DND-41 (cell line): ENCODE data around the gene HSCB.

Source experiments
- EZH2 ChIP-seq: IDR thresholded peaks from 3 replicates; pipeline ENCODE4 v1.6.1; 2012; ENCODE audit warnings: borderline replicate concordance, low read depth, mild to moderate bottlenecking, moderate library complexity, low read length, inconsistent platforms; ENCODE audit not compliant: severe bottlenecking
- TF ChIP-seq, protein P1 (sequence below): IDR thresholded peaks from 2 replicates; pipeline ENCODE4 v1.5.1; 2012; ENCODE audit warnings: borderline replicate concordance, low read length, moderate library complexity, mild to moderate bottlenecking; ENCODE audit not compliant: poor library complexity, severe bottlenecking; ENCODE audit errors: extremely low read depth

DNA sequence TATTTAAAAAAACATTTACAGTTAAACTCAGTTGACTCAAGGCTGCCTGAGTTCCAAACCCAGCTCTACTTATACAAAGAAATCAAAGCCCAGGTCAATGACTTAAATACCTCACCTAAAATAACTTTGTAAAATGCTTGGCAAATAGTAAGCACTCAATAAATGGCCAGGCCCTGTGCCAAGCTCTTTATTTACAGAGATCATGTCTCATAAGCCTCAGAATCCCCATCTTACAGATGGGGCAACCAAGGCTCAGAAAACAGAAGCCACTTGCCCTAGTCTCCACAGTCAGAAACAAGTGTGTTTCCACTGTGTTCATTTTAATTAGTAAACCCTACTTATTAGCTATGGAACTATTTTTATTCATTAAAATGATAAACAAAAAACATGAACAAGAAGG, 31.7 kb upstream of the HSCB start:
- TF ChIP-seq, protein P1, sequence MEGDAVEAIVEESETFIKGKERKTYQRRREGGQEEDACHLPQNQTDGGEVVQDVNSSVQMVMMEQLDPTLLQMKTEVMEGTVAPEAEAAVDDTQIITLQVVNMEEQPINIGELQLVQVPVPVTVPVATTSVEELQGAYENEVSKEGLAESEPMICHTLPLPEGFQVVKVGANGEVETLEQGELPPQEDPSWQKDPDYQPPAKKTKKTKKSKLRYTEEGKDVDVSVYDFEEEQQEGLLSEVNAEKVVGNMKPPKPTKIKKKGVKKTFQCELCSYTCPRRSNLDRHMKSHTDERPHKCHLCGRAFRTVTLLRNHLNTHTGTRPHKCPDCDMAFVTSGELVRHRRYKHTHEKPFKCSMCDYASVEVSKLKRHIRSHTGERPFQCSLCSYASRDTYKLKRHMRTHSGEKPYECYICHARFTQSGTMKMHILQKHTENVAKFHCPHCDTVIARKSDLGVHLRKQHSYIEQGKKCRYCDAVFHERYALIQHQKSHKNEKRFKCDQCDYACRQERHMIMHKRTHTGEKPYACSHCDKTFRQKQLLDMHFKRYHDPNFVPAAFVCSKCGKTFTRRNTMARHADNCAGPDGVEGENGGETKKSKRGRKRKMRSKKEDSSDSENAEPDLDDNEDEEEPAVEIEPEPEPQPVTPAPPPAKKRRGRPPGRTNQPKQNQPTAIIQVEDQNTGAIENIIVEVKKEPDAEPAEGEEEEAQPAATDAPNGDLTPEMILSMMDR = no peak
- no peak for TF ChIP-seq EZH2
